ENCODE results near the gene NANOS3. TPM values are rescaled to one million over a fixed set of nuclear protein-coding genes. Genes with fewer than 3 reads are reported as not detected.

Gene NANOS3
- total RNA-seq, 4 donors from 2014 or later = not detected

- TF ChIP-seq CTCF (IDR thresholded peaks at IDR 0.05; ENCODE audit: low read depth) = no peak
Observed at GRCh38 chr19:13926010-13926409, 49.1 kb downstream of the NANOS3 start.

DNA sequence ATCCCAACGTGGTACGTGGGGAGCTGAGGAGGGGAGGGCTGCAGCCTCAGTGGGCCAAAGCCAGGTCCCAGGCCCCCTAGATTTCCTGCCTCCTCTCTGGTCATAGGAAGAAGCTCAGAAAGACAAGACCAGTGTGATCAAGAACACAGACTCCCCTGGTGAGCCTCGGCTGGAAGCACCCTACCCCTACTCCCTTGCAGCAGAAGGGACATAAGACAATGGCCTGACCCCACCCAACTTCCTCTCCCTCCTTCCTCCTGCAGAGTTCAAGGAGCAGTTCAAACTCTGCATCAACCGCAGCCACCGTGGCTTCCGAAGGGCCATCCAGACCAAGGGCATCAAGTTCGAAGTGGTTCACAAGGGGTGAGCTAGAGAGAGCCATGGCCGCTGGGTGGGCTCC lies 49.8 kb downstream of the NANOS3 start:
- TF ChIP-seq CTCF (IDR thresholded peaks at IDR 0.05; ENCODE audit: low read depth) = no peak

GRCh38 chr19:13929340-13929739 lies 52.4 kb downstream of the NANOS3 start:
- no peak for TF ChIP-seq CTCF (IDR thresholded peaks at IDR 0.05; ENCODE audit: low read depth)

DNA sequence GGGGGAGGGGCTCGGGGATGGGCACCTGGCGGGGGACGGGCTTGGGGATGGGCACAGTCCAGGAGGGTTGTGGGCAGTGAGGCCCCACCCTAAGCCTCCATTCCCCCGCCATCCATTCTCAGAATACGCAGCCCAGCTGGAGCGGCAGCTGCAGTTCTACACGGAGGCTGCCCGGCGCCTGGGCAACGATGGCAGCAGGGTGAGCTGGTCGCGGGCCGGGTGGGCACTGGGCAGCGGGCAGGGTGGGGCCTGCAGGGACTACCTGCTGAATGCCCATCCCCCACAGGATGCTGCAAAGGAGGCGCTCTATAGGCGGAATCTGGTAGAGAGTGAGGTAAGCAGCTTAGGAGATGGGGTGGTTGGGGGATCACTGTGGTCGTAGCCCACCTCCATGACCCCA lies 53.0 kb downstream of the NANOS3 start:
- TF ChIP-seq CTCF (IDR thresholded peaks at IDR 0.05; ENCODE audit: low read depth) = no peak

Small RNA genes within 50 kb of the gene (small RNA-seq; reads per million reads assigned to genes)
- gene MIR181C (20.3 reads per million, percentile 94 among the genes with 10 or more reads in this experiment), gene MIR181D (24.6 reads per million, percentile 95 among the genes with 10 or more reads in this experiment)

Other genes with a start within 250 kb of the NANOS3 start
- gene MRI1, start 112.6 kb upstream of the NANOS3 start, total RNA-seq = 10 to 100 TPM; 12.1 to 81.9 (median 40.3) TPM
- 100 to 1,000 TPM in 3 of 4 donors, 10 to 100 TPM in 1; 90.1 to 133 (median 113) TPM for gene C19orf53, start 102.7 kb upstream of the NANOS3 start, total RNA-seq
- 1 to 10 TPM; 1.6 to 4.7 (median 1.9) TPM for gene ZSWIM4, start 81.7 kb upstream of the NANOS3 start, total RNA-seq
- gene BRME1, start 29.0 kb downstream of the NANOS3 start, total RNA-seq = 1 to 10 TPM in 2 of 4 donors, under 1 TPM in 1, not detected in 1; 0.66 to 3.0 (median 1.0) TPM
- gene CC2D1A, start 29.1 kb downstream of the NANOS3 start, total RNA-seq = 10 to 100 TPM; 15.2 to 36.2 (median 16.5) TPM
- 1 to 10 TPM in 1 of 4 donors, under 1 TPM in 3; 0.44 to 1.1 (median 0.91) TPM for gene PODNL1, start 61.3 kb downstream of the NANOS3 start, total RNA-seq
- gene DCAF15, start 75.4 kb downstream of the NANOS3 start, total RNA-seq = 10 to 100 TPM in 3 of 4 donors, 1 to 10 TPM in 1; 8.4 to 17.3 (median 12.0) TPM
- gene RFX1, start 129.2 kb downstream of the NANOS3 start, total RNA-seq = 1 to 10 TPM; 2.2 to 4.1 (median 2.2) TPM
- not detected for gene RLN3, start 151.0 kb downstream of the NANOS3 start, total RNA-seq
- 1 to 10 TPM; 4.1 to 7.0 (median 6.2) TPM for gene IL27RA, start 154.6 kb downstream of the NANOS3 start, total RNA-seq
- gene PALM3, start 184.9 kb downstream of the NANOS3 start, total RNA-seq = not detected
- gene MISP3, start 195.7 kb downstream of the NANOS3 start, total RNA-seq = 1 to 10 TPM in 3 of 4 donors, not detected in 1; 1.3 to 3.7 (median 3.6) TPM
- not detected for gene C19orf67, start 208.6 kb downstream of the NANOS3 start, total RNA-seq
- 10 to 100 TPM in 3 of 4 donors, 1 to 10 TPM in 1; 8.6 to 21.9 (median 11.3) TPM for gene SAMD1, start 213.6 kb downstream of the NANOS3 start, total RNA-seq
- gene PRKACA, start 240.6 kb downstream of the NANOS3 start, total RNA-seq = 10 to 100 TPM; 37.3 to 81.8 (median 45.6) TPM

All from subcutaneous adipose tissue (tissue), 4 donors.